Activated CD8-positive, alpha-beta memory T cell treated with anti-CD3 and anti-CD28 coated beads for 48 hours (primary cell): ENCODE measurements around the gene COLQ.
"Not testable (repeated sequence)": the region's sequence is repeated elsewhere in the genome, so short reads cannot be mapped to it uniquely, and the experiment has no call there.

Experiments used
- DNase-seq, 3 experiments: peaks; one replicate each; pipeline ENCODE4 v3.0.0-alpha.2; 2020; ENCODE audit warnings: low read depth in 2 of 3, low spot score in 2 of 3

COLQ gene

DNA sequence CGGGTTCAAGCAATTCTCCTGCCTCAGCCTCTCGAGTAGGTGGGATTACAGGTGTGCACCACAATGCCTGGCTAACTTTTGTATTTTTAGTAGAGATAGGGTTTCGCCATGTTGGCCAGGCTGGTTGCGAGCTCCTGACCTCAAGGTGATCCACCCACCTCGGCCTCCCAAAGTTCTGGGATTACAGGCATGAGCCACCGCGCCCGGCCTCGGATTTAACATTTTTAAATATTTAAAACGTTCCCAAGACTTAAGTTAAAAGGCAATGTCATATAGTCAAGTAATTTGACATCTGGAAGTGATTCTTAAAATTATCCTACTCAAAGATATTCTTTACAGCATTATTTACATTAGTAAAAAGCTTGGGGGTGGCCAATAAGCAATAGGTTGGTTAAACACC lies 64.6 kb downstream of the COLQ start:
- not testable (repeated sequence) for DNase-seq

- no peak for DNase-seq
These were observed 65.2 kb downstream of the COLQ start for GRCh38 chr3:15456321-15456720.

- DNase-seq: no peak
These were observed 65.8 kb downstream of the COLQ start for GRCh38 chr3:15455756-15456155.

GRCh38 chr3:15454965-15455364 lies 66.5 kb downstream of the COLQ start:
- DNase-seq: no peak

- no peak for DNase-seq
These were observed 67.4 kb downstream of the COLQ start for GRCh38 chr3:15453991-15454625.

GRCh38 chr3:15453501-15453900 lies 68.0 kb downstream of the COLQ start:
- DNase-seq: no peak

DNA sequence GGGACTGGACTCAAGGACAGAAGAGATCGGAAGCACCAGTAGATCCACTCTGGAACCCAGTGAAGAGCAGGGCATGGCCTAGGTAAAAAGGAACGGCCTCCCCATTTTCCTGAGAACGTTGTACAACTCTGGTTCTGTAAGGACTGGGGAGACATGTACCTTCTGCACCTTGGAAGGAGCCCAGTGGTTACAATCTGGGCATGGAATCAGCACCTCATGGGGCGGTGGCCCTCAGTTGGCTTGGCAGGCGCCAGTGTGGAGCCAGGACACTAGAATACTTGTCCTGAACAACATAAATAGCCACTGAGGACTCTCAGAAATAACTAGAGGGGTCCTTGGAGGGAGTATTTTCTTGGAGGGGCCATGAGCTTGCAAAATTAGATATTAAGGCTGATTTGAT lies 68.5 kb downstream of the COLQ start:
- DNase-seq: no peak

GRCh38 chr3:15452156-15452555 lies 69.3 kb downstream of the COLQ start:
- DNase-seq: no peak

DNA sequence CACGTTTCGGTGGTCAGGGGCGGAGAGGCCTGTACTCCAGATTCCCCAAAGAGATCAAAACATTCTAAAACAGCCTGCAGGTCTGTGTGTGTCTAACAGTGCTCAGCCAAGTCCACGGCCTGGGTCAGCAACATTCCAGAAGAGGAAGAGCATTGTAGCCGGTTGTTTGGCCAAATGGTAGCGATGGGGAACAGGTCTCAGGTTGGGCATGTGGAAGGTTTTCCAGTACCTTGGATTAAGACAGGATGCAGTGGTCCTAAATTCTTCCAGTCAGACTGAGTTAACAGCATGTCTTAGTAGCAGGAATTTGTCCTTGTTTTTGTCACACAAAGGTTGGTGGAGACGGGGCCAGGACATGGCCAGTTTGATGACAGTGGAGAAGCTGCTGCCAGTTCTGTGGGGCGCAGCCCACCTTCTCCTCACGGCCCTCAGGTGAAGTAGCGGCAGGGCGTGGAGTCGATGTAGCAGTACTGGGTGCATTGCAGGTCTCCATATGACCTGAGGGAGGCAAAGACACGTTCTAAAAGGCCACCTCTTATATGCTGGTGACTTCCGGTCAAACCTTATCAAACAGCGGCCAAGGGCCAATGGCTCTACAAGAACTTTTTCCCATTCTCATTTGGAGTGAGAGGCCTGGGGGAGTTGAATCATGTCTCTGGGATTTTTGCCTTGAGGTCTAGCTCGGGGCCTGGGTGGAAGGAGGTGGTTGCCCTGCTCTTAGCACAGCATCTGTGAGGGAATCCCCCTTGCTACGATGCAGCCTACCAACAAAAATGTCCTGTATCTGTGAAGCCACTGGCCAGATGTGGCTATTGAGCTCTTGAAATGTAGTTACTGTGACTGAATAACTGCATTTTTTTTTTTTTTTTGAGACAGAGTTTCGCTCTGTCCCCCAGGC lies 70.0 kb downstream of the COLQ start:
- DNase-seq: no peak

GRCh38 chr3:15450438-15451215 lies 70.9 kb downstream of the COLQ start:
- no peak for DNase-seq

- DNase-seq: no peak
These were observed 71.8 kb downstream of the COLQ start for GRCh38 chr3:15449489-15450224.

- no peak for DNase-seq
These were observed 77.5 kb downstream of the COLQ start for GRCh38 chr3:15443826-15444524.

DNA sequence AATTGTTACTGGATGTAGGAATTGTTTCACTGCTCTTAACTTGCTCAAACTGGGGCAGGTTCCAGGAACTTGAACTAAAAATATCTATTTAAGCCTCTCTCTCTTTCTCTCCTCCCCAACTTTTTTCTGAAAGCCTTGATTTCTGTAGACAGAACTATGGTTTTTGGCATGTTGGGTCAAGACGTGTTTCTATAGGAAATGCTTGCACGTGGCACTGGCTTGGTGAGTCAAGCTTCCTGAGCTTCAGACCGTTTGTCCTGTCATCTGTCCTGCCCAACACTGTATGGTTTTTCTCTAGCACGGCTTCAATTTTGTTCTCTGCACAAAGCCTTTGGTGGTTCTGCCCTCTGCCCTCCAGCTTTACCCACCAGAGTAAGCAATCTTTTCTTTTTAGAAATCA lies 80.6 kb downstream of the COLQ start:
- DNase-seq: no peak

GRCh38 chr3:15439476-15439875 lies 82.0 kb downstream of the COLQ start:
- DNase-seq: no peak

- DNase-seq: no peak
These were observed 82.5 kb downstream of the COLQ start for GRCh38 chr3:15438983-15439382.

GRCh38 chr3:15436246-15436645 lies 85.3 kb downstream of the COLQ start:
- no peak for DNase-seq

DNA sequence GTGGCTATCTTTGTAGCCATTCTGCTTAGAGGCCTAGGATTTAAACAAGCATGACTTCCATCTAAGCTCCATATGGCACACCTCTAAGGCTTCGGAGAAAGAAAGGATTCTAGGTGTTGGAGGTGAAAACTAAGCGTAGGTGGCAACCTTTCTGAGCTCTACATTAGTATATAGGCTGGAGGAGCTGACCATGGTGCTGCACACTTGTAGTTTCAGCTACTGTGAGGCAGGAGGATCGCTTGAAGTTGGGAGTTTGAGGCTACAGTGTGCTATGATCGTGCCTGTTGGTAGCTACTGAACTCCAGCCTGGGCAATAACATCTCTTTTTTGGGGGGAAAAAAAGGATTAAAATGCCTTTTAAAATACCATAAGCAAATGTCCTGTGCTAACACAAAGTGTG lies 86.8 kb downstream of the COLQ start:
- DNase-seq: no peak

DNA sequence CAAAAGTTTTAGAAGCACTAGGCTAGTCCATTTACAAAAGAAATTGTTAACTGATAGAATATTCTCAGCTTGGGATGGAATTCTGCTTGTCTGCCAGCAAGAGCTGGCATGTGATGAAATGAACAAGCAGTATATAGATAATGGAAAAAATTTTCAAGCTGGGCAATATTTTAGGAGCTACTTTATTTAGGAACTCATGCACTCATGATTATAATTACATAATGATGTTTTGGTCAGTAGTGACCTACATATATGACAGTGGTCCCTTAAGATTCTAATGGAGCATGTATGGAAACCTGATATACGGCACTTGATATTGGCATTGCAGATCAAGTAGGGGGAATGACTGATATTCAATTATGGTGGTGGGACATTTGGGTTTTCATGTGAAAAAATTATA lies 88.0 kb downstream of the COLQ start:
- no peak for DNase-seq

- DNase-seq: no peak
These were observed 90.2 kb downstream of the COLQ start for GRCh38 chr3:15431256-15431837.

DNA sequence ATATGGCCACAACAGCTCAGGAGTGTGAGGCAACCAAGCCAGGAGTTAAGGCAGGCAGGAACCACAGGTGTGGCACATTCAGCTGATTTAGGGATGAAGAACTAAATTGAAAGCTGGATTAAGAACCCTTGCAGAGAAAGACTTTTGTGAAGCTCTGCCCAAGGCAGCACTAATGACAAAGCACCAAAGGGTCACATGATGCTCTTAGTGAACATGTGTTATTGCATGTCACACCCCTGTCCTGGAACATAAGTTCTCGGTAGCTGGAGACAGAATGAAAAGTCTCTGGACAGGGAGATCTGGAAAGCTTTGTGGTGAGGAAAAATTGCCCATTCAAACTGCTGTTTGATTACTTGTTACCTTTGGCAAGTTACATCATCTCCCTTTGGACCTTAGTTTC lies 90.9 kb downstream of the COLQ start:
- DNase-seq: no peak
